Gastrocnemius medialis (tissue), 4 donors: ENCODE results near the gene RXRA. TPM values are rescaled to one million over a fixed set of nuclear protein-coding genes. Genes with fewer than 3 reads are reported as not detected.

Experiments used
- ATAC-seq, 2 donors: fragments of 150-250 bp; one replicate each; pipeline ENCODE4 v1.9.1; 2016
- DNase-seq, 2 donors: peaks; one replicate each; pipeline ENCODE4 v3.0.0-alpha.2; 2019
- H3K27ac ChIP-seq, 4 donors: fragments of 200-600 bp; sonication (generic); 1 replicate in 1 of 4; 2 replicates in 3 of 4; pipeline ENCODE4 v1.5.1; 2016 to 2018; ENCODE audit warnings: mild to moderate bottlenecking in 2 of 4, moderate library complexity in 1 of 4
- H3K27me3 ChIP-seq, 3 donors: fragments of 200-600 bp; sonication (generic) in 2 of 3; 1 replicate in 1 of 3; 2 replicates in 2 of 3; pipeline versions ENCODE4 v1.5.1 to v1.6.0; 2016 to 2019; ENCODE audit warnings: mild to moderate bottlenecking in 1 of 3, moderate library complexity in 1 of 3
- H3K36me3 ChIP-seq, 2 donors: fragments of 200-600 bp; sonication (generic) in 1 of 2; one replicate each; pipeline ENCODE4 v1.5.1; 2017 to 2018
- H3K4me1 ChIP-seq, 2 donors: fragments of 200-600 bp; sonication (generic) in 1 of 2; one replicate each; pipeline ENCODE4 v1.5.1; 2016 to 2017; ENCODE audit warnings: mild to moderate bottlenecking in 2 of 2
- H3K4me3 ChIP-seq, 4 donors: fragments of 200-600 bp; sonication (generic) in 3 of 4; 1 replicate in 1 of 4; 2 replicates in 3 of 4; pipeline ENCODE4 v1.5.1; 2016 to 2019; ENCODE audit warnings: mild to moderate bottlenecking in 2 of 4
- H3K9me3 ChIP-seq, 3 donors: fragments of 200-600 bp; sonication (generic) in 2 of 3; 1 replicate in 1 of 3; 2 replicates in 2 of 3; pipeline ENCODE4 v1.5.1; 2016 to 2019
- CTCF ChIP-seq, 5 experiments: fragments of 450-650 bp in 3 of 5; fragments of 200-600 bp in 2 of 5; sonication (generic) in 2 of 5; IDR thresholded peaks in 4 of 5; conservative IDR thresholded peaks in 1 of 5; 1 replicate in 4 of 5; 2 replicates in 1 of 5; pipeline ENCODE4 v1.5.1; 2016 to 2019; ENCODE audit warnings: antibody characterized with exemption in 5 of 5, mild to moderate bottlenecking in 3 of 5, moderate library complexity in 3 of 5
- POLR2A ChIP-seq, 2 donors: fragments of 450-650 bp; IDR thresholded peaks; one replicate each; pipeline ENCODE4 v1.6.1; 2017; ENCODE audit warnings: antibody characterized with exemption in 2 of 2, mild to moderate bottlenecking in 2 of 2, moderate library complexity in 2 of 2
- in situ Hi-C, 4 donors: fragments of 200-750 bp; cut with MboI; loops; one replicate each; pipeline versions ENCODE4 v1.15.0 to v1.8.0; 2017; ENCODE audit warnings: low sequenced_read_pairs in 4 of 4
- intact Hi-C: fragments of 100-400 bp; cut with DNase I; formaldehyde crosslinking; loops from one replicate; pipeline ENCODE4 v1.15.1; 2023; ENCODE audit warnings: low total_unique reads
- total RNA-seq, 4 donors: library from RNA; depleted of rRNA; stranded (reverse); fragments of >200 nt; gene quantifications; one replicate each; pipeline versions ENCODE4 v1.1.0 to v1.2.3, GENCODE V29; 2016

The RXRA gene
- total RNA-seq, 4 donors from 2014 or later: 70.8 to 224 (median 160) TPM

- H3K27me3 ChIP-seq: no peaks in the 10 kb centered on the region
- peak; percentile 16 to 51 for ATAC-seq
- TF ChIP-seq CTCF (IDR thresholded peaks at IDR 0.05 in 4 of 5, conservative IDR thresholded peaks at IDR 0.05 in 1 of 5) (no peak), POLR2A (IDR thresholded peaks at IDR 0.05) (peak; percentile 6 to 31)
- peaks cover 59 to 76% of the 10 kb centered on the region in 2 donors for H3K4me1 ChIP-seq
- peak overlapping the region; percentile 90 to 98 (median 98) for H3K27ac ChIP-seq
- H3K36me3 ChIP-seq: peaks cover 0 to 6% of the 10 kb centered on the region in 2 donors
- H3K4me3 ChIP-seq: no peak overlapping the region
- in situ Hi-C loops: no loop called here
- no peaks in the 10 kb centered on the region for H3K9me3 ChIP-seq
- peak; percentile 86 to 88 for DNase-seq
- intact Hi-C loops: loop anchor here (5.0 kb wide), 1 partner anchor 95 kb away; the partner anchor contains the start of gene RXRA
These were observed 96.2 kb downstream of the RXRA start for GRCh38 chr9:134422301-134423090.

- Histone ChIP-seq H3K4me3 (no peak overlapping the region), H3K36me3 (peaks cover 0 to 4% of the 10 kb centered on the region in 2 donors), H3K9me3 (no peaks in the 10 kb centered on the region), H3K4me1 (peaks cover 52 to 69% of the 10 kb centered on the region in 2 donors), H3K27ac (peak overlapping the region; percentile 90 to 98 (median 98)), H3K27me3 (no peaks in the 10 kb centered on the region)
- ATAC-seq: no peak
- intact Hi-C loops (loop anchor here (5.0 kb wide), 1 partner anchor 96 kb away; the partner anchor contains the start of gene RXRA), in situ Hi-C loops (no loop called here)
- TF ChIP-seq POLR2A (IDR thresholded peaks at IDR 0.05): no peak
- TF ChIP-seq CTCF (IDR thresholded peaks at IDR 0.05 in 4 of 5, conservative IDR thresholded peaks at IDR 0.05 in 1 of 5): no peak
- DNase-seq: no peak
These were observed 96.9 kb downstream of the RXRA start for GRCh38 chr9:134423166-134423565.

GRCh38 chr9:134423749-134424148, 97.5 kb downstream of the RXRA start:
- Histone ChIP-seq H3K4me3 (no peak overlapping the region), H3K36me3 (peaks cover 0 to 4% of the 10 kb centered on the region in 2 donors), H3K4me1 (peaks cover 46 to 63% of the 10 kb centered on the region in 2 donors), H3K27me3 (no peaks in the 10 kb centered on the region), H3K9me3 (no peaks in the 10 kb centered on the region), H3K27ac (peak overlapping the region; percentile 90 to 98 (median 98))
- in situ Hi-C loops (no loop called here), intact Hi-C loops (loop anchor here (5.0 kb wide), 1 partner anchor 96 kb away; the partner anchor contains the start of gene RXRA)
- TF ChIP-seq POLR2A (IDR thresholded peaks at IDR 0.05) (no peak), CTCF (IDR thresholded peaks at IDR 0.05 in 4 of 5, conservative IDR thresholded peaks at IDR 0.05 in 1 of 5) (no peak)
- no peak for ATAC-seq
- no peak for DNase-seq

GRCh38 chr9:134424818-134425217, 98.6 kb downstream of the RXRA start:
- intact Hi-C loops: loop anchor here (5.0 kb wide), 1 partner anchor 98 kb away; the partner anchor contains the start of gene RXRA
- Histone ChIP-seq H3K4me1 (peaks cover 35 to 53% of the 10 kb centered on the region in 2 donors), H3K27ac (peak overlapping the region; percentile 52 to 98 (median 98)), H3K36me3 (peaks cover 0 to 10% of the 10 kb centered on the region in 2 donors), H3K27me3 (no peaks in the 10 kb centered on the region), H3K4me3 (no peak overlapping the region), H3K9me3 (no peaks in the 10 kb centered on the region)
- no peak for DNase-seq
- no peak for ATAC-seq
- no peak for TF ChIP-seq CTCF (IDR thresholded peaks at IDR 0.05 in 4 of 5, conservative IDR thresholded peaks at IDR 0.05 in 1 of 5)
- no peak for TF ChIP-seq POLR2A (IDR thresholded peaks at IDR 0.05)
- in situ Hi-C loops: loop anchor here in 1 of 4 donors (25.0 kb wide), 1 partner anchor 88 kb away; the partner anchor contains the start of gene RXRA
